Measurements from ENCODE around the gene MAEA.

The MAEA gene

GRCh38 chr4:1283711-1284110 is 6.0 kb upstream of the MAEA start:
- no peak overlapping the region for H3K4me3 ChIP-seq (replicated peaks; ENCODE audit: low read depth, low read length)
- TF ChIP-seq CTCF (IDR thresholded peaks at IDR 0.05; ENCODE audit: low read length, missing control alignments) = no peak
- DNase-seq (ENCODE audit: low read depth) = no peak

GRCh38 chr4:1285151-1285789 is 4.4 kb upstream of the MAEA start:
- no peak for TF ChIP-seq CTCF (IDR thresholded peaks at IDR 0.05; ENCODE audit: low read length, missing control alignments)
- no peak overlapping the region for H3K4me3 ChIP-seq (replicated peaks; ENCODE audit: low read depth, low read length)
- no peak for DNase-seq (ENCODE audit: low read depth)

GRCh38 chr4:1285790-1286553 is 3.7 kb upstream of the MAEA start:
- DNase-seq (ENCODE audit: low read depth) = peak; percentile 8
- no peak for TF ChIP-seq CTCF (IDR thresholded peaks at IDR 0.05; ENCODE audit: low read length, missing control alignments)
- no peak overlapping the region for H3K4me3 ChIP-seq (replicated peaks; ENCODE audit: low read depth, low read length)

GRCh38 chr4:1288786-1289185 is 905 bp upstream of the MAEA start:
- TF ChIP-seq CTCF (IDR thresholded peaks at IDR 0.05; ENCODE audit: low read length, missing control alignments) = no peak
- peak overlapping the region; percentile 79 for H3K4me3 ChIP-seq (replicated peaks; ENCODE audit: low read depth, low read length)
- DNase-seq (ENCODE audit: low read depth) = no peak

- peak overlapping the region; percentile 79 for H3K4me3 ChIP-seq (replicated peaks; ENCODE audit: low read depth, low read length)
- TF ChIP-seq CTCF (IDR thresholded peaks at IDR 0.05; ENCODE audit: low read length, missing control alignments) = no peak
- DNase-seq (ENCODE audit: low read depth) = no peak
These were observed 680 bp downstream of the MAEA start for GRCh38 chr4:1290165-1290977.

GRCh38 chr4:1291091-1291490 is 1.4 kb downstream of the MAEA start:
- TF ChIP-seq CTCF (IDR thresholded peaks at IDR 0.05; ENCODE audit: low read length, missing control alignments) = no peak
- peak overlapping the region; percentile 79 for H3K4me3 ChIP-seq (replicated peaks; ENCODE audit: low read depth, low read length)
- no peak for DNase-seq (ENCODE audit: low read depth)
